H1 (cell line): ENCODE data around the gene PGD. TPM values are rescaled to one million over a fixed set of nuclear protein-coding genes. Genes with fewer than 3 reads are reported as not detected.

ENCODE experiments used
- BACH1 ChIP-seq: IDR thresholded peaks from 2 replicates; pipeline ENCODE4 v1.6.1; 2012; ENCODE audit warnings: low read length, improper control_type of control experiment
- CBX8 ChIP-seq: fragments of 300-800, 300-1000 bp; sonication (generic); IDR thresholded peaks from 2 replicates; pipeline ENCODE4 v1.7.1; 2016; ENCODE audit warnings: low read depth, low read length, borderline replicate concordance
- CEBPB ChIP-seq: IDR thresholded peaks from 2 replicates; pipeline ENCODE4 v1.6.1; 2012; ENCODE audit warnings: low read depth, low read length
- FOSL1 ChIP-seq: IDR thresholded peaks from 2 replicates; pipeline ENCODE4 v1.6.1; 2011; ENCODE audit warnings: mild to moderate bottlenecking, low read depth, low read length, moderate library complexity; ENCODE audit not compliant: insufficient read depth
- GABPA ChIP-seq: IDR thresholded peaks from 2 replicates; pipeline ENCODE4 v1.6.1; 2011; ENCODE audit warnings: mild to moderate bottlenecking, low read length, moderate library complexity, borderline replicate concordance; ENCODE audit not compliant: insufficient read depth
- HDAC2 ChIP-seq, 2 experiments: fragments of 300-600 bp in 1 of 2; sonication (generic) in 1 of 2; IDR thresholded peaks; 2 replicates each; pipeline ENCODE4 v1.6.1; 2011 to 2012; ENCODE audit warnings: low read depth in 2 of 2, low read length in 2 of 2, mild to moderate bottlenecking in 2 of 2, moderate library complexity in 2 of 2, borderline replicate concordance in 1 of 2, inconsistent platforms in 1 of 2
- KDM4A ChIP-seq: IDR thresholded peaks from one replicate; pipeline ENCODE4 v1.7.1; 2012; ENCODE audit warnings: low read depth, mild to moderate bottlenecking, moderate library complexity, low read length, inconsistent platforms; ENCODE audit not compliant: severe bottlenecking
- POU5F1 ChIP-seq: IDR thresholded peaks from 2 replicates; pipeline ENCODE4 v1.6.1; 2011; ENCODE audit warnings: low read depth, mild to moderate bottlenecking, low read length, moderate library complexity
- TAF7 ChIP-seq: optimal IDR thresholded peaks from 2 replicates; pipeline ENCODE3; 2011; ENCODE audit warnings: low read depth, mild to moderate bottlenecking, inconsistent platforms, low read length, moderate library complexity, borderline replicate concordance
- TBP ChIP-seq: IDR thresholded peaks from 2 replicates; pipeline ENCODE4 v1.6.1; 2011; ENCODE audit warnings: low read depth, low read length, improper control_type of control experiment
- YY1 ChIP-seq: IDR thresholded peaks from 2 replicates; pipeline ENCODE4 v1.6.1; 2011; ENCODE audit warnings: low read depth, mild to moderate bottlenecking, low read length
- polyA plus RNA-seq, 7 experiments: library from polyadenylated mRNA; depleted of rRNA in 3 of 7; stranded (reverse) in 5 of 7; unstranded in 2 of 7; fragments of >200 nt in 5 of 7; fragments of 200-250 nt in 2 of 7; gene quantifications; 1 replicate in 5 of 7; 2 replicates in 1 of 7; 4 replicates in 1 of 7; pipeline versions ENCODE4 v1.2.1 to v1.2.3, GENCODE V29; 2011 to 2013; ENCODE audit warnings: missing spikeins in 2 of 7, mixed read lengths in 2 of 7
- total RNA-seq: library from RNA; stranded (reverse); fragmentation: NEBNext Ultra II Directional; extraction: Animal tissue kit (Norgen Biotek cat#: 25700); gene quantifications from 2 replicates; pipeline ENCODE4 v1.2.1, GENCODE V29; 2021

PGD gene
- total and polyA plus RNA-seq, 2 of the 8 experiments (the other 6 are each of a cell fraction or from before 2014, with no cell fraction given): 191 to 331 TPM

DNA sequence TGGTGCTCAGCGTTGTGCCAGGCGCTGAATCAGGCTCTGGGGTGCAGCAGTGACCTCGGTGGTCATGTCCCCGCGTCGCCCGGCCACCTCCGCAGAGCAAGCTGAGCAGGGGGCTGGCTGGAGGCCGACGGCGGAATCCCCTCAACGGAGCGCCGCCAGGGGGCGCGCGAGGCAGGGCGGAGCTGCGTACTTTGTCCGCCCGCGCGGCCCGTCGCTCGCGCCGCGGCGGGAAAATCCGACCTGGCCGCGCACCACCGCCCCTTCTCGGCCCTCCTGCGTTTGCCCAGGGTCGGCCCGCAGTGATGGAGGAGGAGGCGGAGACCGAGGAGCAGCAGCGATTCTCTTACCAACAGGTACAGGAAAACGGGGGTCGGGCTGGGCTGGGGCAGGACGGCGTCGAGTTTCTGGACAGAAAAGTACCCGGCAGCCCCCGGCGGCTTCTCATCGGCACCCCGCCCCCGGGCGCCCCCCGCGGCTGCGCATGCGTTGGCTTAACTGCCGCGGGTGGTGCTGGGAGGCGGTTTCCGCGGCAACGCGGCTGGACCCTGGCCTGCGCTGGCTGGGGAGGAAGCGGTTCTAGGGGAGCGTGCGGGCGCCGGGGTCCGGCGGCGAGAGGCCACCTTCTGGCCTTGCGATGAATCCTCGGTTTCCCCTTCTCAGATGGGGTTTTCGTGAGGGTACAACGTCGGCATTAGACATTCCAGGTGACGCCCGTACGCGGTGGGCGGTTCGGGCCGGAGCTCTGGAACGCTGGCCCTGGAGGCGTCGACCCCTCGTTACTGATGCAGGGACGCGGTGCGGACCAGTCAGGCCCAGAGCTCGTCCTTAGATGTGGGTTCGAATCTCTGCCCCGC, 31.6 kb downstream of the PGD start, which contains the start of gene CENPS (continued):
- no peak for TF ChIP-seq TAF7
- no peak for TF ChIP-seq CBX8
- no peak for TF ChIP-seq FOSL1
- TF ChIP-seq TBP: peak; percentile 49
- TF ChIP-seq CEBPB: no peak
- peak; percentile 53; the same call in 1 of the 2 replicates for TF ChIP-seq GABPA
- TF ChIP-seq HDAC2 (IDR thresholded peaks at IDR 0.05; ENCODE audit: borderline replicate concordance in 1 of 2, low read depth in 2 of 2, low read length in 2 of 2): peak in 1 of 2 experiments; percentile 82; a peak in 1 of 4 replicates
- no peak for TF ChIP-seq POU5F1
- TF ChIP-seq BACH1: no peak
- TF ChIP-seq YY1: peak; percentile 9; the same call in 1 of the 2 replicates
- TF ChIP-seq KDM4A: peak; percentile 94
